DND-41 (cell line): ENCODE data around the gene MYBPC1.

Experiments
- ATAC-seq: fragments of 200-7000 bp; cut with Tn5 transposase; 3 replicates; pipeline ENCODE4 v1.9.1; 2021; ENCODE audit warnings: low read depth; ENCODE audit not compliant: insufficient read depth
- DNase-seq: peaks from one replicate; pipeline ENCODE4 v3.0.0-alpha.2; 2020
- H2AFZ ChIP-seq: 2 replicates; pipeline ENCODE4 v1.6.0; 2012; ENCODE audit warnings: low read depth, low read length
- H3K27ac ChIP-seq: 2 replicates; pipeline ENCODE4 v1.5.1; 2012; ENCODE audit warnings: low read length, inconsistent platforms
- H3K27me3 ChIP-seq: fragments of 200-600 bp; sonication (generic); 2 replicates; pipeline ENCODE4 v1.6.0; 2012; ENCODE audit warnings: low read length, mild to moderate bottlenecking, inconsistent platforms; ENCODE audit not compliant: insufficient read depth, poor library complexity
- H3K36me3 ChIP-seq: 2 replicates; pipeline ENCODE4 v1.5.1; 2012; ENCODE audit warnings: low read length, inconsistent platforms; ENCODE audit not compliant: insufficient read depth
- H3K4me1 ChIP-seq: 2 replicates; pipeline ENCODE4 v1.5.1; 2012; ENCODE audit warnings: mild to moderate bottlenecking, low read length; ENCODE audit not compliant: insufficient read depth
- H3K4me2 ChIP-seq: 2 replicates; pipeline ENCODE4 v1.6.0; 2012; ENCODE audit warnings: mild to moderate bottlenecking, moderate library complexity, low read length, inconsistent platforms; ENCODE audit not compliant: insufficient read depth
- H3K4me3 ChIP-seq, 2 experiments: fragments of 200-600 bp in 1 of 2; shearing (Covaris generic) in 1 of 2; 2 replicates each; pipeline ENCODE4 v1.5.1; 2012 to 2016; ENCODE audit warnings: inconsistent platforms in 2 of 2, low read length in 2 of 2, mild to moderate bottlenecking in 2 of 2, low read depth in 1 of 2, moderate library complexity in 1 of 2
- H3K79me2 ChIP-seq: 2 replicates; pipeline ENCODE4 v1.6.0; 2012; ENCODE audit warnings: low read length, inconsistent platforms; ENCODE audit not compliant: insufficient read depth
- H3K9ac ChIP-seq: 2 replicates; pipeline ENCODE4 v1.6.0; 2012; ENCODE audit warnings: low read depth, mild to moderate bottlenecking, inconsistent platforms, low read length, moderate library complexity
- H3K9me3 ChIP-seq: 2 replicates; pipeline ENCODE4 v1.5.1; 2012; ENCODE audit warnings: low read length, moderate library complexity, mild to moderate bottlenecking, inconsistent platforms; ENCODE audit not compliant: insufficient read depth, severe bottlenecking
- H4K20me1 ChIP-seq: 2 replicates; pipeline ENCODE4 v1.6.0; 2012; ENCODE audit warnings: low read length; ENCODE audit not compliant: insufficient read depth
- EZH2 ChIP-seq: IDR thresholded peaks from 3 replicates; pipeline ENCODE4 v1.6.1; 2012; ENCODE audit warnings: borderline replicate concordance, low read depth, mild to moderate bottlenecking, moderate library complexity, low read length, inconsistent platforms; ENCODE audit not compliant: severe bottlenecking
- TF ChIP-seq, protein P1 (sequence below): IDR thresholded peaks from 2 replicates; pipeline ENCODE4 v1.5.1; 2012; ENCODE audit warnings: borderline replicate concordance, low read length, moderate library complexity, mild to moderate bottlenecking; ENCODE audit not compliant: poor library complexity, severe bottlenecking; ENCODE audit errors: extremely low read depth

MYBPC1 gene

GRCh38 chr12:101695706-101696105, 100.9 kb downstream of the MYBPC1 start:
- Histone ChIP-seq H3K4me3 (no peak overlapping the region), H3K9ac (no peak overlapping the region), H3K79me2 (peaks cover 7% of the 10 kb centered on the region), H2AFZ (no peak overlapping the region), H3K27me3 (peaks cover 3% of the 10 kb centered on the region), H4K20me1 (no peaks in the 10 kb centered on the region), H3K27ac (no peak overlapping the region), H3K9me3 (no peaks in the 10 kb centered on the region), H3K4me2 (no peak overlapping the region), H3K36me3 (no peaks in the 10 kb centered on the region; the same call in 1 of the 2 replicates), H3K4me1 (peaks cover 32% of the 10 kb centered on the region)
- no peak for TF ChIP-seq EZH2
- TF ChIP-seq, protein P1, sequence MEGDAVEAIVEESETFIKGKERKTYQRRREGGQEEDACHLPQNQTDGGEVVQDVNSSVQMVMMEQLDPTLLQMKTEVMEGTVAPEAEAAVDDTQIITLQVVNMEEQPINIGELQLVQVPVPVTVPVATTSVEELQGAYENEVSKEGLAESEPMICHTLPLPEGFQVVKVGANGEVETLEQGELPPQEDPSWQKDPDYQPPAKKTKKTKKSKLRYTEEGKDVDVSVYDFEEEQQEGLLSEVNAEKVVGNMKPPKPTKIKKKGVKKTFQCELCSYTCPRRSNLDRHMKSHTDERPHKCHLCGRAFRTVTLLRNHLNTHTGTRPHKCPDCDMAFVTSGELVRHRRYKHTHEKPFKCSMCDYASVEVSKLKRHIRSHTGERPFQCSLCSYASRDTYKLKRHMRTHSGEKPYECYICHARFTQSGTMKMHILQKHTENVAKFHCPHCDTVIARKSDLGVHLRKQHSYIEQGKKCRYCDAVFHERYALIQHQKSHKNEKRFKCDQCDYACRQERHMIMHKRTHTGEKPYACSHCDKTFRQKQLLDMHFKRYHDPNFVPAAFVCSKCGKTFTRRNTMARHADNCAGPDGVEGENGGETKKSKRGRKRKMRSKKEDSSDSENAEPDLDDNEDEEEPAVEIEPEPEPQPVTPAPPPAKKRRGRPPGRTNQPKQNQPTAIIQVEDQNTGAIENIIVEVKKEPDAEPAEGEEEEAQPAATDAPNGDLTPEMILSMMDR, result no peak
- ATAC-seq (no peak), DNase-seq (no peak)

DNA sequence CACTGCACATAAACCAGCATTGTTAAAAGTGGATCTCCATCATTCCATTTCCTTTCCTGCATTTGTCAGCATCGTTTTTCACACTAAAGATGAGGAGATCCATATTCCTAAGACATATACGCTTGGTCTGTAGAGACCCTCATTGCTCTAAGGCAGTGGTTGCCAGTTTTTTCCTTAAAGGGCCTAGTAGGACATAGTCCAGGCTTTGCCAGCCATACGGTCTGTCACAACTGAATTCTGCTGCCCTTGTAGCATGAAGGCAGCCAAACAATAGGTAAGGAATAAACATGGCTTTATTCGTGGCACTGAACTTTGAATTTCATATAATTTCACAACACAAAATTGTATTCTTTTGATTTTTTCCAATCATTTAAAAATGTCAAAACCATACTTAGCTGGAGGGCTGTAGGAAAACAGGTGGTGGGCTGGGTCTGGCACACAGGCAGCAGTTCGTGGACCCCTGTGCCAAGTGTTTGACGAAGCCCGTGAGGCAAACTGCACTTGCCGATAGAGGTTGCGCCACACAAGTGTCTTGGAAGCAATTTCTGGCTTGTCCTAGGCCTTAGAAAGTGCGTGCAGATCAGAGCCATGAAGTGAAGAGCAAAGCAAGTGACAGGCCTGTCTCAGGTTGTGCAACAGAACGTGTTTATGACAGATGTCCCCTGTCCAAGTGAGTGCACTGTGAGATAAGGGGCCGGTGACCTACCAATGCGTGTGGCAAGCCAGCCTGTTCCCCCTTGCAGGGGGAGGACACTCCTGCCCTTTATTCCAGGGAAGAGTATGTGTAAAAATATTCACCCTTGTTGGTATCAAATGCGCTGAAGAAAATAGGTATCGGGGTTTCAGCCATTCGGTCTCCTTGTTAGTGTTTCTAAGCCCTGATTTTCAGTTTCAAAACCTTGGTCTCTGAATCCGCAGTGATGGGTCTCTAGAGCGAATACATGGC, 101.8 kb downstream of the MYBPC1 start:
- DNase-seq (no peak), ATAC-seq (no peak; the same call in 2 of the 3 replicates)
- Histone ChIP-seq H3K27me3 (peaks cover 3% of the 10 kb centered on the region), H3K4me2 (peak overlapping the region; percentile 97), H3K27ac (0 out of 2 replicates have a peak overlapping the region, but pooled peaks have one; percentile 55), H3K4me1 (peaks cover 32% of the 10 kb centered on the region), H3K9ac (peak overlapping the region; percentile 91), H3K36me3 (no peaks in the 10 kb centered on the region; the same call in 1 of the 2 replicates), H3K79me2 (peaks cover 7% of the 10 kb centered on the region), H3K4me3 (peak overlapping the region; percentile 64 to 99; a peak in 3 of 4 replicates), H2AFZ (peak overlapping the region; percentile 91), H4K20me1 (no peaks in the 10 kb centered on the region), H3K9me3 (no peaks in the 10 kb centered on the region)
- no peak for TF ChIP-seq EZH2
- TF ChIP-seq, protein P1, result no peak

DNA sequence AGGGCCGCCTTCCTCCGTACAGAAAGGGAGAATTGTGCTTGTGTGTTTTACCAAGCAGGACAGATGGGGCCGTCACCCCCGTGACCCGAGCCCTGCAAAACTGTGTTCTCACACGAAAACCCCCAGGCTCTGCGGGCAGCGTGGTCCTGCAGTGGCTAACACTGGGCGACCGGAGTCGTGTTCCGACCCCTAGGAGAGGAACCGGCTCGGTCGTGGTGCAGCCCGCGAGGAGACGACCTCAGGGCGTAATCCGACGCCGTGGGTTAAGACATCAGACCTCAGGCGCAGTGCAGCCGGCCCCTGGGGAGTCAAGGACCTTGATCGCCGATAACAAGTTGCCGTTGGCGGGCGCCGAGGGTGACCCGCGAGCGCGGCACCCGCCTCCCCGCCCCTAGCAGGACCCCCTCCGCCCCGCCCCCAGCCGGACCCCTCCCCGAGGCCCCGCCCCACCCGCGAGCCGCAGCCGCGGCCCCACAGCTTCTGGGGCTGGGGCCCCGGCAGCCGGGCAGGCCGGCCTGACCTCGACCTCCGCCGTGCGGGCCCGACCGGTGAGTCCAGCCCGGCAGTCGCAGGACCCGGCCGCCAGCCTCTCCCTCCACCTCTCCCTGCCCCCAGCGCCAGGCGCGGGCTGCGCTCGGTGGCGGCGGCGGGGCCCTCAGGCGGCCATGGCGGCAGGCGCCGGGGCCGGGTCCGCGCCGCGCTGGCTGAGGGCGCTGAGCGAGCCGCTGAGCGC, 102.6 kb downstream of the MYBPC1 start, which contains the start of gene CHPT1:
TSS of gene CHPT1 (plus strand) at position 444 of the 733 bp plus-strand sequence. CDS start at position 666, 222 bp downstream.
- Histone ChIP-seq H3K4me1 (peaks cover 32% of the 10 kb centered on the region), H3K79me2 (peaks cover 7% of the 10 kb centered on the region), H3K9ac (peak within 1 kb of the TSS; percentile 91), H3K27me3 (peaks cover 3% of the 10 kb centered on the region), H2AFZ (peak within 1 kb of the TSS; percentile 91), H3K4me3 (peak within 1 kb of the TSS; percentile 64 to 99), H3K27ac (peak within 1 kb of the TSS; percentile 69), H4K20me1 (no peaks in the 10 kb centered on the region; the same call in 1 of the 2 replicates), H3K9me3 (no peaks in the 10 kb centered on the region), H3K36me3 (no peaks in the 10 kb centered on the region; the same call in 1 of the 2 replicates), H3K4me2 (peak within 1 kb of the TSS; percentile 97)
- TF ChIP-seq, protein P1, result no peak
- TF ChIP-seq EZH2, result peak; percentile 34
- peak; percentile 88 for ATAC-seq
- DNase-seq, result peak; percentile 55
